Stimulated activated CD4-positive, alpha-beta T cell treated with anti-CD3 and anti-CD28 coated beads, Interleukin-15, amount 100 ng/mL, for 48 hours (primary cell): ENCODE measurements around the gene REC114.
"Not testable (repeated sequence)": the region's sequence is repeated elsewhere in the genome, so short reads cannot be mapped to it uniquely, and the experiment has no call there.

ENCODE experiments used
- DNase-seq, 2 donors: peaks; one replicate each; pipeline ENCODE4 v3.0.0-alpha.2; 2020; ENCODE audit warnings: low read depth in 2 of 2

Gene REC114

DNA sequence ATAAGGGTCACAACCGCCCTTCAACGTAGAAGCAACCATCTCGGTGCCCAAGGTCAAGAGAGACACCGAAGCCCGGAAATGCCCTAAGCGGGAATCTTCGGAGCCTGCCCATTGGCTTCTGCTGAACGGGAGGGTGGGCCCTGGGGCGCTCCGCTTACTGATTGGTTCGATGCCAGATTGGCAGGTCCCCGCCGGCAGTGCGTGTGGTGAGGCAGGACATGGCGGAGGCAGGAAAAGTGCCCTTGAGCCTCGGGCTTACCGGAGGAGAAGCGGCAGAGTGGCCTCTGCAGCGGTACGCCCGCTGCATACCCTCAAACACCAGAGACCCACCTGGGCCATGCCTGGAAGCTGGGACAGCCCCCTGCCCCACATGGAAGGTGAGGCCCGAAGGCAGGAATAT, at the start of gene REC114:
TSS of gene REC114 (plus strand) at position 197 of the 400 bp plus-strand sequence. CDS start at position 219, 22 bp downstream.
- no peak for DNase-seq

DNA sequence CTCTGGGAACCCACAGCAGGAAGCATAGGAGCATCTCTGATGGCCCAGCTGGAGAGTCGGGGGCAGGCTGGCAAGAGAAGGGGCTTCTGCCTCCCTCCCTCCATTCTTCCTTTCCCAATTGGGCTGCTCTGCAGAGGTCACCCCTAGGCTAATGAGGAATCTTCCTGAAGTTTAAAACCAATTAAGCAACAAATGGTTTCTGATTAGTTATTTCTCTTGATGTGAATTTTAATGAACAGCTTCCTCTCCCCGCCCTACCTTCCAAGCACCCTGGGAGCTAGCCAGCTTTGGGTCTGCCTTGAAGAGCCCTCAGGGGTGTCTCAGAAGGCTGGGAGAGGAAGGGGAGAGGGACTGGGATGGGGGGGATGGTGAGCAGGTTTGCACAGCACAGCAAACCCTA, 49.6 kb upstream of the REC114 start:
- no peak for DNase-seq

GRCh38 chr15:73394782-73395181, 48.2 kb upstream of the REC114 start:
- no peak for DNase-seq

- DNase-seq = no peak
Measured at GRCh38 chr15:73395671-73396070, 47.3 kb upstream of the REC114 start.

- DNase-seq = no peak
Measured at GRCh38 chr15:73397461-73397860, 45.5 kb upstream of the REC114 start.

- DNase-seq = no peak
Measured at GRCh38 chr15:73398861-73399260, 44.1 kb upstream of the REC114 start.

DNA sequence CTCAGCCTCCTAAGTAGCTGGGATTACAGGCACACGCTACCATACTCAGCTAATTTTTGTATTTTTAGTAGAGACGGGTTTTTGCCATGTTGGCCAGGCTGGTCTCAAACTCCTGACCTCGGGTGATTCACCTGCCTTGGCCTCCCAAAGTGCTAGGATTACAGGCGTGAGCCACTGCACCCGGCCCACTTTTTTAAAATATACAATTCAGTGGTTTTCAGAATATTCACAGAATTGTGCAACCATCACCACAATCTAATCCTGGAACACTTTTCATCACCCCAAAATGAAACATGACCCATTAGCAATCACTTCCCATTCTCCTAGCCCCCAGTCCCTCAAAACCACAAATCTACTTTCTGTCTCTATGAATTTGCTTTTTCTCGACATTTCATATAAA, 42.7 kb upstream of the REC114 start:
- DNase-seq = not testable (repeated sequence)

GRCh38 chr15:73403171-73403570, 39.8 kb upstream of the REC114 start:
- no peak for DNase-seq

DNA sequence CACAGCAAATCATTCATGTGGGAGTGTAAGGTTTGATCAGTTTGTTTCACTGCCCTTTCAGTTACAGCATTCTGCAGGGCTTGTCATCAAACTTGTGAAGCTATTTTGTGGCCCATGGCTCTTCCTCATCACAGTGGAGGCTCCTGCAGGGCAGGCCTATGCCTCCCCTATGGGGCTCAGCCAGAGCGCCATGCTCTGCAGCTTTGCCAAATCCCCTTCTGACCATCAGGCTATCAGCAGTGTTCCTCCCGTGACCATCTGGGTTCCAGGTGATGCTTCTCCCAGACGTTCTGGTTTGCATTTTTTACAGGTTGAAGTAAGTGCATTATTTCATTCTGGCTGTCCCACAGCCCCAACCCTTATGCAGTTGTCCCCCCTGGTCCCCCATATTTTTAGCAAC, 28.1 kb upstream of the REC114 start:
- DNase-seq = no peak

- no peak for DNase-seq
Measured at GRCh38 chr15:73424506-73424905, 18.5 kb upstream of the REC114 start.

- DNase-seq = no peak
Measured at GRCh38 chr15:73425510-73425909, 17.5 kb upstream of the REC114 start.

DNA sequence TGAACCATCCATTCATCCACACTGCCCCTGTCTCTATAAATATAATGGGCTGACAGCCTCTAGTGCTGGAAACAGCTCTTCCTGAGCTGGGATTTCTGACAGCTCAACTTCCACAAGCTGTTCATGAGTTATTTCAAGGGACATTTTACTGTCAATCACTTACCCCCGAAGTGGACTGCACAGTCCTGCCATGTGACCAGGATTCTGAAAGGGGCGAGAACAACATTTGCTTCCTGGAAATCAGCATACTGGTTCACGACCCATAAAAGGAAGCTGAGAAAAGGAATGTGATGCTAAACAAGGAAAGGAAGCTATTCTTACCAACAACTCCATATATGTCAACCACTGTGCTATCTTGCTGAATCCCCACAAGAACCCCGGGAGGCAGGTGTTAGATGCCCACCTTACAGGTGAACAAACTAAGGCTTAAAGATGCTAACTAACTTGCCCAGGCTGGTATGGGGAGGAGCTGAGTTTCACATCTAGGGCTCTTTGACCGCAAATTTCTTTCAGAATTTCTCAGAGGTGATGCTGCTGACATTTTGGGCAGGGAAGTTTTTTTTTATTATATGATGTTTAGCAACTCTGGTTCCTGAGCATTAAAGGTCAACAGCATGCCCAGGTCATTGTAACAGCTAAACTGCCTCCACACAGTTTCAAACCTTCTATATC, 16.5 kb upstream of the REC114 start:
- no peak for DNase-seq

DNA sequence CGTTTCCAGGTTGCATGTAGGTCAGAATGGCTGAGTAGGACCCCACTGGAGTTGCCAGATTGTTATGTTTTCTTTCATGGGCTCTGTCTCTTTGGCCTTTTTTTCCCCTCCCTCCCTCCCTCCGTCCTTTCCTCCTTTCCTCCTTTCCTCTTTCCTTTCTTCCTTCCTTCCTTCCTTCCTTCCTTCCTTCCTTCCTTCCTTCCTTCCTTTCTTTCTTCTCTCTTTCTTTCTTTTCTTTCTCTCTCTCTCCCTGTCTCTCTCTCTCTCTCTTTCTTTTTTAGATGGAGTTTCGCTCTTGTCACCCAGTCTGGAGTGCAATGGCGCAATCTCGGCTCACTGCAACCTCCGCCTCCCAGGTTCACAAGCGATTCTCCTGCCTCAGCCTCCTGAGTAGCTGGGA, 11.6 kb upstream of the REC114 start:
- not testable (repeated sequence) for DNase-seq

DNA sequence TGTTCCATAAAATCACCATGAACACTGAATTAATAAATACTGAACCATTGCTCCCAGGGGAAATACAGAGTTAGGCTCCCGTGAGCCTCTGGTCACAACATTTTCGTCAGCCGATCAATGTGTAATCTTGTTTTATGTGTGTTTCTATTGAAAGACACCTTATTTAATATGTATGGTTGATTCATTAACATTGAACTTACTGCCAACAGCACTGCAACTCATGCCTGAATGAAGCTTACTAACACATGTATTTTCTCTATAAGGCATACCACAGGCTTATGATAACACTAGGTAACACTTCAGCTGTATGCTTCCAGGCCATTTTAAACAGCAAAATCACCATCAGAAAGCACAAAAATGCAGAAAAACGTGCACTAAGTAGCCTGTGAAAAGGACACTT, 9.1 kb upstream of the REC114 start:
- DNase-seq = no peak

GRCh38 chr15:73436613-73437012, 6.4 kb upstream of the REC114 start:
- no peak for DNase-seq

DNA sequence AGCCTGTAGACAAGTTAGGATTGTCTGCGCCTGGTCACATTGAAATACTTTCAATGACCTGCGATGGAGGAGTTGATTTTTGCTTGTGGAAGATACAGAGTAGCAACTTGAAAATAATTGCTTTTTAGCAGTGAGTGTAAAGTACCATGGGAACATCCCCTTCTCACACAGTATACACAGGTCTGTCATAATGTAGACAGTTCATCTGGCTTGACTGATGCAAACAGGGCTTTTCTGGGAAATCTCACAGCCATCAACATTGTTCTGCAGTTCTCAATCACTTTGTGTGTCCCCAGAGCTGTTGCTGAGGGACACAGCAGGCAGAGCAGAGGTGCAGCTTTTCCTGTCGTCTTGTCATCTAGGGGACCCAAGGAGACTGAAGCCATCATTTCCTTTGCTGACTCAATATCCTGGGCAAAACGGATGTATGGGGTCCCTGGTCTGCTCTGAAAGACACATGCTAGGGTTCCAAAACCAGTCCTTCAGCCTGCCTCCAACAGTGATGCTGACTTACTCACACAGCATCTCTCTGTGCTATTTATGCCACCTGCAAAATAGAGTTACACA, 5.3 kb upstream of the REC114 start:
- no peak for DNase-seq

DNA sequence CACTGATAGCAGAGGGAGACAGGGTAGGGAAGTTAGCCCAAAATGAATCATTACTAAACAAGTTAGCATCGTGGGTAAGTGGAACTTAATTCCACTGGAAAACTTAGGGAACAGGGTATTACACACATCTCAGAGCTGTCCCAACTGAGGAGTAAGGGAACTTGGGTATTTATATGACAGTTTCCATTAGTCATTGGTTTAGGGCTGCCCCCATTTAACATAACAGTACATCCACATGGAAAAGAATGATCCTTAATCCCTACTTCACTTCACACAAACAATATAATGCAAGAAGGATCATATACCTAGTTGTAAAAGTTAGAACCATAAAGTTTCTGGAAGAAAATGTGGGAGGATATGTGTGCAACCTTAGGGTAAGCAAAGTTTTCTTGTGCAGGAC, 4.3 kb upstream of the REC114 start:
- DNase-seq = no peak

DNA sequence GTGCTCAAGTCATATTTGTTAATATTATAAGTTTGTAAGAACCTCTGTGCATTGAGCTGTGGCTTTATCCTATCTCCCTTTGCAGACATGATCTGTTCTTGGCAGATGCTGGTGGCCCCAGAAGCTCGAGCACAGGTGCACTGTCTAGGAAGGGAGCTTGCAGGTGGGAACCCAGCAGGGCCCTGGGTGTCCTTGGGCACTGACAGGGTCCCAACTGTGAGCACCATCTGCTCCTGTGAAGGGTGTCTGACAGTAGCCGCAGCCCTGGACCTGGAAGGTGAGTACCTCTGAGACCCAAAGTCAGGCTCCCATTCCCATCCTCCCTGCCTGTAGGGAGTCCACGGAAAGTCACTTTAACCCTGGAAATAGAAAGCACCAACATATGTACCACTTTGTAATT, 2.4 kb upstream of the REC114 start:
- no peak for DNase-seq

GRCh38 chr15:73442421-73442820, 543 bp upstream of the REC114 start:
- DNase-seq = no peak

DNA sequence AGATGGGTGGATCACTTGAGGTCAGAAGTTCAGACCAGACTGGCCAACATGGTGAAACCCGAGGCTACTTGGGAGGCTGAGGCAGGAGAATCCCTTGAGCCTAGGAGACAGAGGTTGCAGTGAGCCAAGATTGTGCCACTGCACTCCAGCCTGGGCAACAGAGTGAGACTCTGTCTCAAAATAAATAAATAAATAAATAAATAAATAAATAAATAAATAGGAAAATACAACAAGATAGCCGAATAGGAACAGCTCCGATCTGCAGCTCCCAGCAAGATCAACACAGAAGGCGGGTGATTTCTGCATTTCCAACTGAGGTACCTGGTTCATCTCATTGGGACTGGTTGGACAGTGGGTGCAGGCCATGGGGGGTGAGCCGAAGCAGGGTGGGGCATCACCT, 4.5 kb downstream of the REC114 start:
- not testable (repeated sequence) for DNase-seq

GRCh38 chr15:73448158-73448758, 5.3 kb downstream of the REC114 start:
- DNase-seq = not testable (repeated sequence)

DNA sequence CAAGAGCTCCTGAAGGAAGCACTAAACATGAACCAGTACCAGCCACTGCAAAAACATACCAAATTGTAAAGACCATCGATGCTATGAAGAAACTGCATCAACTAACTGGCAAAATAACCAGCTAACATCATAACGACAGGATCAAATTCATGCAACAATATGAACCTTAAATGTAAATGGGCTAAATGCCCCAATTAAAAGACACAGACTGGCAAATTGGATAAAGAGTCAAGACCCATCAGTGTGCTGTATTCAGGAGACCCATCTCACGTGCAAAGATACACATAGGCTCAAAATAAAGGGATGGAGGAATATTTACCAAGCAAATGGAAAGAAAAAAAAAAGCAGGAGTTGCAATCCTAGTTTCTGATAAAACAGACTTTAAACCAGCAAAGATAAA, 7.0 kb downstream of the REC114 start:
- DNase-seq = not testable (repeated sequence)

GRCh38 chr15:73454096-73454495, 11.1 kb downstream of the REC114 start:
- no peak for DNase-seq
